ENCODE results near the gene TTC7B. TPM values are rescaled to one million over a fixed set of nuclear protein-coding genes. Genes with fewer than 3 reads are reported as not detected.

TTC7B gene
- total RNA-seq, 1 donor from 2014 or later = 46.0 TPM

DNA sequence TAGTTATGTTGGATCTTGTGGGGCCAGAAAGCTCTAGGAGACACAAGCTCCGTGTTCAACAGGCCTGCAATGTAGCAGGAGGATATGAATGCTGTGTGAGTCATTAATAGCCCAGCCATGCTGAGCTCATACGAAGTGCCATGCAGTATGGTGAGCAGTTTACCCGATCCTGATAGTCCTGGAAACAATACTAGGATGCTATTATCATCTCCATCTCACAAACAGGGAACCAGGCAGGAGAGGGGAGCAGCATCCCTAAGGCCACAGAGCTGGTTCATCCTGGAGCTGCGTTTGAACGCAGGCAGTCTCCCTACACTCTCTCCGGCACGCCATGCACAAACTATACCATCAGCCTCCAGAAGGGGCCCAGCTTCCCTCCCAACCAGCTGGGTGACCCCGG, 20.5 kb downstream of the TTC7B start:
- no peaks in the 10 kb centered on the region for H3K27me3 ChIP-seq (ENCODE audit: control insufficient read depth, insufficient read depth, low read length)
- peak; percentile 74 for DNase-seq (ENCODE audit: low read depth)
- H3K36me3 ChIP-seq (ENCODE audit: control insufficient read depth, insufficient read depth, low read length) = no peaks in the 10 kb centered on the region
- TF ChIP-seq, protein P1, sequence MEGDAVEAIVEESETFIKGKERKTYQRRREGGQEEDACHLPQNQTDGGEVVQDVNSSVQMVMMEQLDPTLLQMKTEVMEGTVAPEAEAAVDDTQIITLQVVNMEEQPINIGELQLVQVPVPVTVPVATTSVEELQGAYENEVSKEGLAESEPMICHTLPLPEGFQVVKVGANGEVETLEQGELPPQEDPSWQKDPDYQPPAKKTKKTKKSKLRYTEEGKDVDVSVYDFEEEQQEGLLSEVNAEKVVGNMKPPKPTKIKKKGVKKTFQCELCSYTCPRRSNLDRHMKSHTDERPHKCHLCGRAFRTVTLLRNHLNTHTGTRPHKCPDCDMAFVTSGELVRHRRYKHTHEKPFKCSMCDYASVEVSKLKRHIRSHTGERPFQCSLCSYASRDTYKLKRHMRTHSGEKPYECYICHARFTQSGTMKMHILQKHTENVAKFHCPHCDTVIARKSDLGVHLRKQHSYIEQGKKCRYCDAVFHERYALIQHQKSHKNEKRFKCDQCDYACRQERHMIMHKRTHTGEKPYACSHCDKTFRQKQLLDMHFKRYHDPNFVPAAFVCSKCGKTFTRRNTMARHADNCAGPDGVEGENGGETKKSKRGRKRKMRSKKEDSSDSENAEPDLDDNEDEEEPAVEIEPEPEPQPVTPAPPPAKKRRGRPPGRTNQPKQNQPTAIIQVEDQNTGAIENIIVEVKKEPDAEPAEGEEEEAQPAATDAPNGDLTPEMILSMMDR (IDR thresholded peaks at IDR 0.05; ENCODE audit: insufficient read depth, low read length, poor library complexity, severe bottlenecking) = peak; percentile 10
- no peak overlapping the region for H3K4me3 ChIP-seq (ENCODE audit: low read depth, low read length)

DNA sequence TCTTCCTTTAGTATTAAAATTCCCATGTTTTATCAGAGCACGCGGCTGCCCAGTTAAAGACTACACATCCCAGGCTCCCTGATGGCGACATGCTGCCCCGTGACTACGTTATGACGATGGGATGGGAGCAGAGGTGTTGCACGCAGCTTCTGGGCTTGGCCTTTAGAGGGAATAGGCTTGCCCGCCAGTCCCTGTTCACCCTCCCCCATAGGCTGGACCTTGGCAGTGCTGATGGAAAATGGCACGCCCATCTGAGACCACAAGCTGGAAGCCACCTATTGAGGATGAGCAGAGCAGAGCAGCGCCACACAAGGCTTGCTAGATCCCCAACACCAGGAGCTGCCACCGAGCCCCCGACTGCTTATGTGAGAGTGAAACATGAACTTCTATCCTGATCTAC, 24.7 kb downstream of the TTC7B start:
- no peak for DNase-seq (ENCODE audit: low read depth)
- no peaks in the 10 kb centered on the region for H3K27me3 ChIP-seq (ENCODE audit: control insufficient read depth, insufficient read depth, low read length)
- H3K4me3 ChIP-seq (ENCODE audit: low read depth, low read length) = no peak overlapping the region
- TF ChIP-seq, protein P1 (IDR thresholded peaks at IDR 0.05; ENCODE audit: insufficient read depth, low read length, poor library complexity, severe bottlenecking) = no peak
- no peaks in the 10 kb centered on the region for H3K36me3 ChIP-seq (ENCODE audit: control insufficient read depth, insufficient read depth, low read length)

GRCh38 chr14:90788031-90788430, 28.2 kb downstream of the TTC7B start:
- TF ChIP-seq, protein P1 (IDR thresholded peaks at IDR 0.05; ENCODE audit: insufficient read depth, low read length, poor library complexity, severe bottlenecking) = no peak
- Histone ChIP-seq H3K36me3 (ENCODE audit: control insufficient read depth, insufficient read depth, low read length) (no peaks in the 10 kb centered on the region), H3K27me3 (ENCODE audit: control insufficient read depth, insufficient read depth, low read length) (no peaks in the 10 kb centered on the region), H3K4me3 (ENCODE audit: low read depth, low read length) (no peak overlapping the region)
- no peak for DNase-seq (ENCODE audit: low read depth)

DNA sequence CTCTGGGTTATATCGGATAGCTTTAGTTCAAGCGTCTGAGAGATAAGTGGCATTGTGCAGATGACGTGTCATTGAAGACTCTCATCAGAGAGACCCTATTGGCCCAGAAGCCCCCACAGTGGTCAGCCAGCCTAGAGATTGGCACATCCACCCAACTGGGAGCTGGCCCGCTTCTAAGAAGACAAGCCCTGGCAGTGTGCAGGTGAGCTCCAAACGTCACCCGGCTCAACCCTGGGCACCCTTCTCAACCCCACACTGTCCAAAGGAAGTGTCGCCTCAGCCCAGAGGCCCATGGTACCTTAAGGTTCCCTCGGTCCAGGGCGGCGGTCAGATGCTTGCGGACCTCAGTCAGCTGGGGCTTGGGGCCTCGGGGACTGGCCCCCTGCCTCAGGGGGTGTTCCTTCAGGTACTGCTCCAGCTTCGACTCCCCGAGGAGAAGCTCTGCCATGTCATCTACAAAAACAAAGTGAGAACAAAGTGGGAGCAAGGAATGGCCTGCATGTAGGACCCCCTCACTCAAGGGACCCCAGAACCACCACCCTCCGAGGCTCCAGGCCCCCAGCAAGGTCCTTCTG, 30.3 kb downstream of the TTC7B start:
- no peak overlapping the region for H3K4me3 ChIP-seq (ENCODE audit: low read depth, low read length)
- H3K36me3 ChIP-seq (ENCODE audit: control insufficient read depth, insufficient read depth, low read length) = no peaks in the 10 kb centered on the region
- TF ChIP-seq, protein P1 (IDR thresholded peaks at IDR 0.05; ENCODE audit: insufficient read depth, low read length, poor library complexity, severe bottlenecking) = no peak
- no peaks in the 10 kb centered on the region for H3K27me3 ChIP-seq (ENCODE audit: control insufficient read depth, insufficient read depth, low read length)
- DNase-seq (ENCODE audit: low read depth) = no peak

DNA sequence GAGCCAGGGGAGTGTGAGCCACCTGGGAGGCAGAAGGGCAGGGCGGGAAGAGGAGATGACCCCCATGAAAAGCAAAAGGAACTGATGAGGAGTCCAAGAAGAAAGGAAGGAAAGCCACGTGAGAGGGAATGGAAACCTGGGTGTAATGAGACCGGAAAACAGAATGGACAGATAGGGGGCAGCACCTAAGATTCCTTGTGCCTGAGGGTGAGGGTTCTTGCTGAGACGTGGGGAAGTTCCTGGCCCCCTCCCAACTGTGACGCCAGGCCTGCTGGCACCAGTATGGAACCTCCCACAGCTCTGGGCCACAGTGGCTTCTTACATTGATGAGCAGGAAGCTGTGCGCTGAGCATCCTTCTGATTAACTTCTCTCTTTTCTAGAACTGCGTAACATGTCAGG, 30.8 kb downstream of the TTC7B start:
- Histone ChIP-seq H3K4me3 (ENCODE audit: low read depth, low read length) (no peak overlapping the region), H3K27me3 (ENCODE audit: control insufficient read depth, insufficient read depth, low read length) (no peaks in the 10 kb centered on the region), H3K36me3 (ENCODE audit: control insufficient read depth, insufficient read depth, low read length) (no peaks in the 10 kb centered on the region)
- DNase-seq (ENCODE audit: low read depth) = no peak
- TF ChIP-seq, protein P1 (IDR thresholded peaks at IDR 0.05; ENCODE audit: insufficient read depth, low read length, poor library complexity, severe bottlenecking) = peak; percentile 4

DNA sequence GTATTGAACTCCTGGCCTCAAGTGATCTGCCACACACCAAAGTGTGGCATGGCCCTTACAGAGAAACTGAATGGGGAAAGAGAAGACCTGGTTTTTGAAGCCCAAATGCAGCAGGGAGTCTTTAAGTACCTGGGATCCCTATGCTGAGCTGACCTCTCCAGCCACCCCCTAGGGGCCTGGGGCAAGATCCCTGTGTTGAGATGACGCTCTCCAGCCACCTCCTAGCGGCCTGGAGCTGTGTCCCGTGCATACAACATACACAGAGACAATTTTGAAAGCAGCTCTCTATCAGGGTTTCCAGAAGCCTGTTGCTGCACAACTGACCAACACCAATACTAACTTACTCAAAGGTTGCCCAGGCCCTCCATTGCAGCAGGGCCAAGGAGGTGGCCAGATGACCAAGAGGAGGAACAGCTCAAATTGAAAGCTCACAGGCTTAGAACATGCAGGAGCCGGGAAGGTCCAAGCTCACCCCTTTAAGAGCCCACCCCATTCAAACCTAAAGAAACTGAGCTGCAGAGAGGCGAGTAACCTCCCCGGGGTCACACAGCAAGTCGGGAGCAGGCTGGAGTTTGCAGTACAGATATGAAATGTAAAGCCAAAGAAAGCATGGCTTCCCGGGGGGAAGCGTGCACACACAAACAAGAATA, 31.5 kb downstream of the TTC7B start:
- no peak for DNase-seq (ENCODE audit: low read depth)
- no peaks in the 10 kb centered on the region for H3K36me3 ChIP-seq (ENCODE audit: control insufficient read depth, insufficient read depth, low read length)
- TF ChIP-seq, protein P1 (IDR thresholded peaks at IDR 0.05; ENCODE audit: insufficient read depth, low read length, poor library complexity, severe bottlenecking) = no peak
- no peaks in the 10 kb centered on the region for H3K27me3 ChIP-seq (ENCODE audit: control insufficient read depth, insufficient read depth, low read length)
- no peak overlapping the region for H3K4me3 ChIP-seq (ENCODE audit: low read depth, low read length)
